GM12878 (cell line): ENCODE data around the gene TRHDE. TPM values are rescaled to one million over a fixed set of nuclear protein-coding genes. Genes with fewer than 3 reads are reported as not detected.

ENCODE experiments used
- ATAC-seq: fragments of 200-7000 bp; cut with Tn5 transposase; 3 replicates; pipeline ENCODE4 v1.9.1; 2020; ENCODE audit warnings: mild to moderate bottlenecking, moderate library complexity
- BruUV-seq: library from RNA; stranded (reverse); fragments of 400-500 nt; replicated peaks from 2 replicates; lab custom pipeline; 2021; lab: Mats Ljungman, UMichigan
- CTCF ChIA-PET: fragments of 300-600 bp; sonication (Branson Sonifier 250); formaldehyde crosslinking; extraction: SDS; loops from one replicate; lab custom pipeline; 2021; ENCODE audit warnings: inconsistent platforms; lab: Yijun Ruan, JAX
- POLR2A ChIA-PET: fragments of 350-600 bp; formaldehyde crosslinking; extraction: SDS; loops from one replicate; lab custom pipeline; 2021; ENCODE audit warnings: inconsistent platforms; lab: Charles Lee
- RAD21 ChIA-PET: fragments of 300-600 bp; sonication (Branson Sonifier 250); formaldehyde crosslinking; loops from one replicate; lab custom pipeline; 2023; ENCODE audit warnings: antibody characterized with exemption; ENCODE audit not compliant: unreplicated experiment; lab: Charles Lee
- SMC1A ChIA-PET: fragments of 300-600 bp; sonication (Branson Sonifier 250); formaldehyde crosslinking; loops from one replicate; lab custom pipeline; 2023; ENCODE audit not compliant: unreplicated experiment, uncharacterized antibody; lab: Charles Lee
- DNase-seq: peaks from one replicate; pipeline ENCODE4 v3.0.0-alpha.2; 2011; ENCODE audit warnings: low read depth, low spot score
- FAIRE-seq: peaks from 3 replicates; lab custom pipeline; 2011; peaks lifted over from hg19 to GRCh38; lab: Jason Lieb, UNC
- H2AFZ ChIP-seq: 2 replicates; pipeline ENCODE4 v1.6.0; 2011; ENCODE audit warnings: low read depth, low read length, control low read depth; ENCODE audit not compliant: control insufficient read depth
- H3K27ac ChIP-seq: 2 replicates; pipeline ENCODE4 v1.5.1; 2011; ENCODE audit warnings: control low read depth; ENCODE audit not compliant: control insufficient read depth, insufficient read depth
- H3K27me3 ChIP-seq, 2 experiments: replicated peaks in 1 of 2; 2 replicates each; pipeline versions ENCODE4 v1.6.0 to v1.6.1; 2011; ENCODE audit warnings: low read length in 1 of 2; ENCODE audit not compliant: control insufficient read depth in 2 of 2, insufficient read depth in 2 of 2
- H3K36me3 ChIP-seq, 2 experiments: 2 replicates each; pipeline ENCODE4 v1.5.1; 2011; ENCODE audit warnings: low read length in 1 of 2; ENCODE audit not compliant: control insufficient read depth in 2 of 2, insufficient read depth in 2 of 2
- H3K4me1 ChIP-seq: 2 replicates; pipeline ENCODE4 v1.6.1; 2011; ENCODE audit warnings: mild to moderate bottlenecking, low read length, moderate library complexity, mixed read lengths; ENCODE audit not compliant: control insufficient read depth, insufficient read depth
- H3K4me2 ChIP-seq: 2 replicates; pipeline ENCODE4 v1.6.0; 2011; ENCODE audit warnings: control low read depth; ENCODE audit not compliant: control insufficient read depth, insufficient read depth
- H3K4me3 ChIP-seq: fragments of 200-600 bp; sonication (generic); 2 replicates; pipeline ENCODE4 v1.5.1; 2016
- H3K79me2 ChIP-seq: 2 replicates; pipeline ENCODE4 v1.6.0; 2011; ENCODE audit warnings: low read length; ENCODE audit not compliant: control insufficient read depth, insufficient read depth
- H3K9ac ChIP-seq: 2 replicates; pipeline ENCODE4 v1.8.0; 2011; ENCODE audit warnings: low read length, control low read depth, mixed read lengths; ENCODE audit not compliant: control insufficient read depth, insufficient read depth
- H3K9me3 ChIP-seq: replicated peaks from 3 replicates; pipeline ENCODE4 v1.5.1; 2011; ENCODE audit warnings: mild to moderate bottlenecking, low read length; ENCODE audit not compliant: control insufficient read depth, insufficient read depth
- H4K20me1 ChIP-seq: 2 replicates; pipeline ENCODE4 v1.6.0; 2011; ENCODE audit not compliant: control insufficient read depth, insufficient read depth
- E4F1 ChIP-seq: fragments of 450-650 bp; IDR thresholded peaks from 2 replicates; pipeline ENCODE4 v1.6.1; 2018; ENCODE audit warnings: borderline replicate concordance, mild to moderate bottlenecking; ENCODE audit not compliant: partially characterized antibody
- KDM1A ChIP-seq: fragments of 200-600 bp; sonication (generic); IDR thresholded peaks from 2 replicates; pipeline ENCODE4 v1.6.1; 2016; ENCODE audit warnings: borderline replicate concordance
- NFYA ChIP-seq: IDR thresholded peaks from 2 replicates; pipeline ENCODE4 v1.6.1; 2011; ENCODE audit warnings: low read depth, mild to moderate bottlenecking, low read length, improper control_type of control experiment, borderline replicate concordance
- RFX5 ChIP-seq: IDR thresholded peaks from 2 replicates; pipeline ENCODE4 v1.6.1; 2011; ENCODE audit warnings: low read depth, low read length, improper control_type of control experiment
- ZNF24 ChIP-seq: fragments of 450-650 bp; IDR thresholded peaks from 2 replicates; pipeline ENCODE4 v1.6.1; 2017; ENCODE audit warnings: antibody characterized with exemption, mild to moderate bottlenecking
- WGBS: methylation state at CpG from one replicate; pipeline ENCODE4 v1.1.6; 2016; ENCODE audit warnings: low lambda C conversion rate; ENCODE audit not compliant: insufficient replicate concordance, insufficient coverage; ENCODE audit errors: missing lambda C conversion rate; 5-methylcytosine and 5-hydroxymethylcytosine counted together
- in situ Hi-C: fragments of 300-500 bp; cut with MboI; formaldehyde crosslinking; loops from 9 replicates; pipeline ENCODE4 v1.14.3; 2018; ENCODE audit warnings: mixed read lengths
- intact Hi-C: fragments of 100-400 bp; cut with micrococcal nuclease; formaldehyde crosslinking; loops from one replicate; pipeline ENCODE4 v1.14.2; 2022; ENCODE audit not compliant: unreplicated experiment
- polyA plus RNA-seq, 11 experiments: library from polyadenylated mRNA; depleted of rRNA in 4 of 11; unstranded in 6 of 11; stranded (reverse) in 5 of 11; fragments of >200 nt; fragmentation: Nextera tagmentation in 4 of 11; fragmentation: Illumina TruSeq in 1 of 11; extraction: Ambion mirVana in 4 of 11; extraction: Trizol in 1 of 11; gene quantifications; 1 replicate in 1 of 11; 2 replicates in 10 of 11; pipeline versions ENCODE4 v1.2.1 to v1.2.3, GENCODE V29; 2011 to 2016; ENCODE audit warnings: inconsistent platforms in 2 of 11, missing spikeins in 2 of 11, low read depth in 1 of 11
- total RNA-seq, 4 experiments: library from RNA; depleted of rRNA in 3 of 4; stranded (reverse); fragments of >200 nt in 3 of 4; fragmentation: Illumina TruSeq in 1 of 4; extraction: Trizol in 1 of 4; gene quantifications; 2 replicates each; pipeline versions ENCODE4 v1.2.1 to v1.2.3, GENCODE V29; 2013 to 2021

Gene TRHDE
- total and polyA plus RNA-seq, 10 of the 15 experiments (the other 5 are each of a cell fraction or from before 2014, with no cell fraction given): not detected

- H3K4me1 ChIP-seq: no peaks in the 10 kb centered on the region
- no peaks in the 10 kb centered on the region for H4K20me1 ChIP-seq
- 67% methylated on average over 2 of the region's 2 CpGs for WGBS
- ATAC-seq: no peak
- no peaks in the 10 kb centered on the region for H3K27me3 ChIP-seq
- intact Hi-C loops: no loop called here
- RAD21 ChIA-PET: no interaction called here
- BruUV-seq: no TSS peak
- no peak for TF ChIP-seq ZNF24
- TF ChIP-seq E4F1: no peak
- TF ChIP-seq, all 136 proteins: peak for 0
- DNase-seq (no peak), FAIRE-seq (no peak)
- in situ Hi-C loops: no loop called here
- Histone ChIP-seq H3K9ac (no peak overlapping the region), H2AFZ (no peak overlapping the region), H3K36me3 (no peaks in the 10 kb centered on the region), H3K9me3 (no peaks in the 10 kb centered on the region), H3K79me2 (no peaks in the 10 kb centered on the region), H3K27ac (no peak overlapping the region), H3K4me3 (no peak overlapping the region), H3K4me2 (no peak overlapping the region)
- CTCF ChIA-PET: no interaction called here
- POLR2A ChIA-PET: no interaction called here
- SMC1A ChIA-PET: no interaction called here
These were observed 29.2 kb upstream of the TRHDE start for GRCh38 chr12:72242946-72243345.

GRCh38 chr12:72246370-72246769 is 25.8 kb upstream of the TRHDE start:
- no peak overlapping the region for H3K27ac ChIP-seq
- RAD21 ChIA-PET: no interaction called here
- POLR2A ChIA-PET: no interaction called here
- in situ Hi-C loops (no loop called here), intact Hi-C loops (no loop called here)
- no peaks in the 10 kb centered on the region for H3K4me1 ChIP-seq
- no peak overlapping the region for H3K4me2 ChIP-seq
- WGBS: 58% methylated on average over 4 of the region's 4 CpGs
- H4K20me1 ChIP-seq: no peaks in the 10 kb centered on the region
- CTCF ChIA-PET: no interaction called here
- H3K9ac ChIP-seq: no peak overlapping the region
- no peaks in the 10 kb centered on the region for H3K79me2 ChIP-seq
- no peaks in the 10 kb centered on the region for H3K36me3 ChIP-seq
- DNase-seq: no peak
- no peak for TF ChIP-seq RFX5
- TF ChIP-seq KDM1A: no peak
- no peak for TF ChIP-seq NFYA
- TF ChIP-seq, all 136 proteins: peak for 0
- FAIRE-seq (no peak), ATAC-seq (no peak)
- no TSS peak for BruUV-seq
- Histone ChIP-seq H3K4me3 (no peak overlapping the region), H3K9me3 (no peaks in the 10 kb centered on the region), H2AFZ (no peak overlapping the region), H3K27me3 (no peaks in the 10 kb centered on the region)
- SMC1A ChIA-PET: no interaction called here
